ENCODE measurements around the gene APBB2.

- TF ChIP-seq CTCF (IDR thresholded peaks at IDR 0.05): no peak
- no peak for TF ChIP-seq POLR2A (IDR thresholded peaks at IDR 0.05)
These were observed 137.9 kb downstream of the APBB2 start for GRCh38 chr4:41076481-41076880.
